H9 (cell line): ENCODE data around the gene FAM83E. TPM values are rescaled to one million over a fixed set of nuclear protein-coding genes. Genes with fewer than 3 reads are reported as not detected.

ENCODE experiments used
- DNase-seq: peaks from one replicate; pipeline ENCODE4 v3.0.0-alpha.2; 2017
- H2AFZ ChIP-seq: one replicate; pipeline ENCODE4 v1.6.1; 2013; ENCODE audit warnings: mild to moderate bottlenecking, low read length, control low read depth, moderate library complexity
- H2AK5ac ChIP-seq: 2 replicates; pipeline ENCODE4 v1.6.1; 2013; ENCODE audit warnings: low read length, control low read depth, mixed read lengths; ENCODE audit not compliant: insufficient read length
- H2BK120ac ChIP-seq: one replicate; pipeline ENCODE4 v1.6.1; 2013; ENCODE audit warnings: low read depth, mild to moderate bottlenecking, low read length, control low read depth, inconsistent platforms; ENCODE audit not compliant: poor library complexity, severe bottlenecking
- H2BK12ac ChIP-seq: 2 replicates; pipeline ENCODE4 v1.6.1; 2013; ENCODE audit warnings: low read length, control low read depth, mixed read lengths, low read depth; ENCODE audit not compliant: insufficient read length
- H2BK15ac ChIP-seq: 2 replicates; pipeline ENCODE4 v1.6.1; 2013; ENCODE audit warnings: low read depth, low read length, control low read depth
- H2BK20ac ChIP-seq: one replicate; pipeline ENCODE4 v1.6.1; 2013; ENCODE audit warnings: low read depth, mild to moderate bottlenecking, low read length, control low read depth, inconsistent platforms; ENCODE audit not compliant: poor library complexity, severe bottlenecking
- H2BK5ac ChIP-seq: 2 replicates; pipeline ENCODE4 v1.6.1; 2013; ENCODE audit warnings: low read length, control low read depth, mixed read lengths; ENCODE audit not compliant: insufficient read length
- H3K14ac ChIP-seq: 2 replicates; pipeline ENCODE4 v1.6.1; 2013; ENCODE audit warnings: low read length, control low read depth; ENCODE audit not compliant: insufficient read depth
- H3K18ac ChIP-seq: 2 replicates; pipeline ENCODE4 v1.6.1; 2013; ENCODE audit warnings: low read depth, mild to moderate bottlenecking, mixed read lengths, low read length, control low read depth; ENCODE audit not compliant: insufficient read length
- H3K23ac ChIP-seq: 2 replicates; pipeline ENCODE4 v1.6.1; 2013; ENCODE audit warnings: low read length, control low read depth, mixed read lengths, low read depth; ENCODE audit not compliant: insufficient read length
- H3K23me2 ChIP-seq: 2 replicates; pipeline ENCODE4 v1.6.1; 2013; ENCODE audit warnings: low read depth, mild to moderate bottlenecking, mixed read lengths, low read length, control low read depth; ENCODE audit not compliant: insufficient read length, poor library complexity, severe bottlenecking
- H3K27ac ChIP-seq: 2 replicates; pipeline ENCODE4 v1.5.1; 2013; ENCODE audit warnings: low read length, control low read depth, mixed read lengths, low read depth; ENCODE audit not compliant: insufficient read length
- H3K27me3 ChIP-seq: 2 replicates; pipeline ENCODE4 v1.6.1; 2013; ENCODE audit warnings: low read length, control low read depth, inconsistent platforms; ENCODE audit not compliant: insufficient read depth
- H3K4ac ChIP-seq: 2 replicates; pipeline ENCODE4 v1.6.1; 2013; ENCODE audit warnings: low read depth, mild to moderate bottlenecking, control low read depth, inconsistent platforms, low read length, moderate library complexity
- H3K4me1 ChIP-seq: 2 replicates; pipeline ENCODE4 v1.6.1; 2013; ENCODE audit warnings: low read length, control low read depth, inconsistent platforms; ENCODE audit not compliant: insufficient read depth
- H3K4me2 ChIP-seq: 2 replicates; pipeline ENCODE4 v1.6.1; 2013; ENCODE audit warnings: low read length, control low read depth, mixed read lengths; ENCODE audit not compliant: insufficient read length, insufficient read depth
- H3K56ac ChIP-seq: 2 replicates; pipeline ENCODE4 v1.6.1; 2013; ENCODE audit warnings: low read depth, mild to moderate bottlenecking, mixed read lengths, low read length, control low read depth; ENCODE audit not compliant: insufficient read length
- H3K79me1 ChIP-seq: 2 replicates; pipeline ENCODE4 v1.6.1; 2013; ENCODE audit warnings: low read depth, mild to moderate bottlenecking, moderate library complexity, low read length, control low read depth, inconsistent platforms; ENCODE audit not compliant: insufficient read depth, poor library complexity, severe bottlenecking
- H3K79me2 ChIP-seq: 2 replicates; pipeline ENCODE4 v1.6.1; 2013; ENCODE audit warnings: low read length, control low read depth, inconsistent platforms; ENCODE audit not compliant: insufficient read depth
- H3K9ac ChIP-seq: 2 replicates; pipeline ENCODE4 v1.6.1; 2013; ENCODE audit warnings: low read length, control low read depth, mixed read lengths; ENCODE audit not compliant: insufficient read length; ENCODE audit errors: extremely low read depth
- H3K9me3 ChIP-seq: one replicate; pipeline ENCODE4 v1.6.1; 2013; ENCODE audit warnings: low read depth, low read length, inconsistent platforms; ENCODE audit not compliant: control insufficient read depth
- H3T11ph ChIP-seq: one replicate; pipeline ENCODE4 v1.6.1; 2013; ENCODE audit warnings: mild to moderate bottlenecking, low read length, control low read depth, inconsistent platforms
- H4K20me1 ChIP-seq: one replicate; pipeline ENCODE4 v1.6.1; 2013; ENCODE audit not compliant: control insufficient read depth, insufficient read length, insufficient read depth
- H4K5ac ChIP-seq: 2 replicates; pipeline ENCODE4 v1.6.1; 2013; ENCODE audit warnings: low read depth, mild to moderate bottlenecking, mixed read lengths, low read length, control low read depth; ENCODE audit not compliant: insufficient read length
- H4K8ac ChIP-seq: replicated peaks from 2 replicates; pipeline ENCODE4 v1.6.1; 2013; ENCODE audit warnings: low read length, control low read depth, mixed read lengths, low read depth; ENCODE audit not compliant: insufficient read length
- H4K91ac ChIP-seq: 2 replicates; pipeline ENCODE4 v1.6.1; 2013; ENCODE audit warnings: low read depth, mild to moderate bottlenecking, moderate library complexity, mixed read lengths, low read length, control low read depth; ENCODE audit not compliant: insufficient read length
- H3K27ac Mint-ChIP-seq, 3 experiments: 2 replicates in 2 of 3; 3 replicates in 1 of 3; pipeline ENCODE4 v1.8.0; 2020 to 2021; ENCODE audit warnings: mixed read lengths in 3 of 3, mild to moderate bottlenecking in 1 of 3, moderate library complexity in 1 of 3
- H3K27me3 Mint-ChIP-seq: 2 replicates; pipeline ENCODE4 v1.8.0; 2021; ENCODE audit warnings: low read depth, mild to moderate bottlenecking, moderate library complexity, mixed read lengths
- H3K36me3 Mint-ChIP-seq, 3 experiments: 2 replicates in 2 of 3; 3 replicates in 1 of 3; pipeline ENCODE4 v1.8.0; 2020 to 2021; ENCODE audit warnings: low read depth in 3 of 3, mixed read lengths in 3 of 3; ENCODE audit not compliant: insufficient read depth in 1 of 3
- H3K4me1 Mint-ChIP-seq, 2 experiments: 2 replicates each; pipeline ENCODE4 v1.8.0; 2020; ENCODE audit warnings: mixed read lengths in 2 of 2
- H3K4me3 Mint-ChIP-seq, 2 experiments: 2 replicates in 1 of 2; 3 replicates in 1 of 2; pipeline ENCODE4 v1.8.0; 2020 to 2021; ENCODE audit warnings: mild to moderate bottlenecking in 2 of 2, mixed read lengths in 2 of 2, moderate library complexity in 1 of 2
- H3K9me3 Mint-ChIP-seq, 2 experiments: 2 replicates in 1 of 2; 3 replicates in 1 of 2; pipeline ENCODE4 v1.8.0; 2020; ENCODE audit warnings: mild to moderate bottlenecking in 2 of 2, mixed read lengths in 2 of 2, moderate library complexity in 1 of 2
- CTCF ChIP-seq: fragments of 200-600 bp; sonication (generic); conservative IDR thresholded peaks from 3 replicates; pipeline ENCODE4 v1.8.0; 2021; ENCODE audit warnings: antibody characterized with exemption, mild to moderate bottlenecking
- WGBS: extraction: QIAGEN DNeasy Blood & Tissue Kit; methylation state at CpG from one replicate; pipeline ENCODE4 v1.1.7; 2013; ENCODE audit warnings: missing lambda C conversion rate, low lambda C conversion rate, mixed read lengths; ENCODE audit not compliant: insufficient read length; ENCODE audit errors: extremely low coverage; 5-methylcytosine and 5-hydroxymethylcytosine counted together
- total RNA-seq: library from RNA; stranded (reverse); gene quantifications from 2 replicates; pipeline ENCODE4 v1.2.1, GENCODE V29; 2021

Gene FAM83E
- total RNA-seq, 1 experiment from 2014 or later: 9.2 TPM

- Histone ChIP-seq H3K4me1 (peaks cover 7% of the 10 kb centered on the region; the same call in 1 of the 2 replicates), H3K79me2 (peaks cover 4% of the 10 kb centered on the region; the same call in 1 of the 2 replicates), H2BK15ac (no peak overlapping the region), H3K23me2 (peaks cover 14% of the 10 kb centered on the region), H3K27me3 (no peaks in the 10 kb centered on the region), H2BK20ac (no peak overlapping the region), H3K56ac (no peak overlapping the region), H3K23ac (no peak overlapping the region), H3K4me2 (peak overlapping the region; percentile 58), H2BK12ac (no peak overlapping the region), H2AFZ (no peak overlapping the region), H2AK5ac (no peak overlapping the region), H3K9me3 (no peaks in the 10 kb centered on the region), H3K9ac (no peak overlapping the region), H4K5ac (no peak overlapping the region), H2BK120ac (no peak overlapping the region), H4K8ac (no peak overlapping the region), H3K79me1 (no peaks in the 10 kb centered on the region), H3K4ac (no peak overlapping the region), H4K20me1 (no peaks in the 10 kb centered on the region), H4K91ac (no peak overlapping the region), H2BK5ac (no peak overlapping the region), H3T11ph (no peak overlapping the region), H3K27ac (no peak overlapping the region), H3K14ac (no peak overlapping the region), H3K18ac (peak overlapping the region; percentile 71)
- Mint-ChIP-seq H3K9me3 (no peaks in the 10 kb centered on the region; a peak in 1 of 5 replicates), H3K4me1 (peaks cover 29 to 51% of the 10 kb centered on the region in 2 experiments), H3K36me3 (peaks cover 5 to 28% (median 19%) of the 10 kb centered on the region in 3 experiments), H3K4me3 (peak overlapping the region; percentile 64 to 82), H3K27me3 (no peaks in the 10 kb centered on the region), H3K27ac (peak overlapping the region; percentile 99)
- TF ChIP-seq CTCF: no peak
- no CpG with 5 or more reads among the region's 48 CpGs for WGBS
- peak; percentile 99 for DNase-seq
These were observed 14.9 kb upstream of the FAM83E start for GRCh38 chr19:48629599-48630295.
